ENCODE measurements around the gene CNN1. TPM values are rescaled to one million over a fixed set of nuclear protein-coding genes. Genes with fewer than 3 reads are reported as not detected.
A peak's percentile ranks its signal among the peaks of the same experiment; 100 is the strongest.

Gene CNN1
- total and polyA plus RNA-seq, 2 of the 8 experiments (the other 6 are each of a cell fraction or from before 2014, with no cell fraction given), result 29.8 to 50.8 TPM

- Histone ChIP-seq H3K27ac (ENCODE audit: low read depth, low read length) (no peak overlapping the region), H4K20me1 (replicated peaks in 1 of 2; ENCODE audit: control insufficient read depth in 1 of 2, insufficient read depth in 2 of 2, low read length in 2 of 2) (no peaks in the 10 kb centered on the region), H3K4me3 (ENCODE audit: extremely low read depth in 1 of 4, insufficient read depth in 2 of 4, low read depth in 3 of 4, low read length in 4 of 4) (no peak overlapping the region), H3K79me2 (ENCODE audit: control insufficient read depth in 1 of 2, insufficient read depth in 2 of 2, low read length in 2 of 2) (no peaks in the 10 kb centered on the region), H3K23ac (ENCODE audit: insufficient read length) (no peak overlapping the region), H3K4me1 (replicated peaks in 1 of 4; ENCODE audit: control insufficient read depth in 3 of 4, insufficient read depth in 4 of 4, low read length in 3 of 4) (no peaks in the 10 kb centered on the region), H3K4ac (replicated peaks; ENCODE audit: insufficient read length, low read depth, low read length) (no peak overlapping the region), H3K36me3 (ENCODE audit: control insufficient read depth in 2 of 4, insufficient read depth in 4 of 4, low read length in 3 of 4) (no peaks in the 10 kb centered on the region), H2BK15ac (ENCODE audit: low read length) (peak overlapping the region; percentile 10; the same call in 1 of the 2 replicates), H2BK120ac (replicated peaks; ENCODE audit: low read depth, low read length) (no peak overlapping the region), H3K23me2 (ENCODE audit: low read depth, low read length) (no peaks in the 10 kb centered on the region), H2AK5ac (ENCODE audit: low read depth, low read length) (0 out of 2 replicates have a peak overlapping the region, but pooled peaks have one; percentile 65), H4K8ac (ENCODE audit: extremely low read depth, insufficient read depth, low read length) (peak overlapping the region; percentile 59), H3K56ac (replicated peaks; ENCODE audit: insufficient read length, low read depth, low read length) (no peak overlapping the region), H4K5ac (ENCODE audit: insufficient read length, low read depth, low read length) (no peak overlapping the region), H3K27me3 (replicated peaks in 1 of 4; ENCODE audit: control insufficient read depth in 3 of 4, extremely low read depth in 1 of 4, insufficient read depth in 3 of 4, low read length in 3 of 4) (no peaks in the 10 kb centered on the region; a peak in 1 of 7 replicates), H3K14ac (ENCODE audit: insufficient read length) (no peak overlapping the region), H3K79me1 (ENCODE audit: low read depth, low read length) (no peaks in the 10 kb centered on the region), H3K4me2 (ENCODE audit: insufficient read depth in 1 of 2, low read depth in 2 of 2, low read length in 2 of 2) (no peak overlapping the region), H2BK5ac (ENCODE audit: low read depth, low read length) (no peak overlapping the region), H3K9ac (replicated peaks in 1 of 4; ENCODE audit: extremely low read depth in 1 of 4, low read depth in 3 of 4, low read length in 3 of 4) (no peak overlapping the region), H3K9me3 (ENCODE audit: insufficient read depth in 2 of 2, low read depth in 1 of 2, low read length in 1 of 2) (no peaks in the 10 kb centered on the region), H4K91ac (replicated peaks; ENCODE audit: insufficient read length, low read length) (no peak overlapping the region), H2BK12ac (ENCODE audit: low read depth, low read length) (peak overlapping the region; percentile 87; the same call in 1 of the 2 replicates), H2AFZ (ENCODE audit: low read length) (no peak overlapping the region), H3K18ac (ENCODE audit: extremely low read depth, low read length) (no peak overlapping the region), H2BK20ac (ENCODE audit: low read length) (no peak overlapping the region)
- no peak for TF ChIP-seq NRF1 (IDR thresholded peaks at IDR 0.05; ENCODE audit: low read depth, low read length)
- TF ChIP-seq TBP (IDR thresholded peaks at IDR 0.05; ENCODE audit: low read depth, low read length), result no peak
- TF ChIP-seq POU5F1 (IDR thresholded peaks at IDR 0.05; ENCODE audit: low read depth, low read length), result no peak
- TF ChIP-seq MAFK (IDR thresholded peaks at IDR 0.05; ENCODE audit: low read depth, low read length), result no peak
- TF ChIP-seq CBX5 (IDR thresholded peaks at IDR 0.05; ENCODE audit: low read depth, low read length), result no peak
- TF ChIP-seq TAF7 (optimal IDR thresholded peaks at IDR 0.05; ENCODE audit: borderline replicate concordance, low read depth, low read length), result no peak
- DNase-seq (ENCODE audit: low read depth in 1 of 2, low spot score in 2 of 2) (no peak), FAIRE-seq (no peak)
- ChIA-PET CTCF (ENCODE audit: partially characterized antibody) (interaction anchor here (0.5 to 3.4 kb wide), 17 partner anchors 10 to 871 kb away, joined by 3 to 19 read pairs (median 4); partner anchors contain the start of genes ELOF1 and ZNF627), POLR2A (ENCODE audit: partially characterized antibody) (interaction anchor here (0.5 to 1.6 kb wide), 4 partner anchors 10 to 1134 kb away, joined by 3 to 5 read pairs (median 3); partner anchors contain the start of genes ELOF1 and ZNF627)
- 80% methylated on average over 13 of the region's 13 CpGs; no CpG with 5 or more reads in 1 of the 2 experiments for WGBS, 2 experiments (ENCODE audit: extremely low coverage in 1 of 2, insufficient coverage in 1 of 2, insufficient read length in 1 of 2, insufficient replicate concordance in 2 of 2, low coverage in 1 of 2, low lambda C conversion rate in 2 of 2, missing lambda C conversion rate in 1 of 2)
Observed at GRCh38 chr19:11587975-11588631, 49.5 kb downstream of the CNN1 start.
